GM18951 (cell line): ENCODE data around the gene PACRG.

Source experiments
- POLR2A ChIP-seq: IDR thresholded peaks from 4 replicates; pipeline ENCODE4 v1.6.1; 2011; ENCODE audit warnings: mild to moderate bottlenecking; ENCODE audit not compliant: insufficient read length, insufficient read depth; ENCODE audit errors: extremely low read depth
- in situ Hi-C: fragments of 300-500 bp; cut with MboI; formaldehyde crosslinking; loops from one replicate; pipeline ENCODE4 v1.12.0; 2022; ENCODE audit warnings: low sequenced_read_pairs, mixed read lengths, inconsistent platforms; ENCODE audit not compliant: unreplicated experiment

PACRG gene

DNA sequence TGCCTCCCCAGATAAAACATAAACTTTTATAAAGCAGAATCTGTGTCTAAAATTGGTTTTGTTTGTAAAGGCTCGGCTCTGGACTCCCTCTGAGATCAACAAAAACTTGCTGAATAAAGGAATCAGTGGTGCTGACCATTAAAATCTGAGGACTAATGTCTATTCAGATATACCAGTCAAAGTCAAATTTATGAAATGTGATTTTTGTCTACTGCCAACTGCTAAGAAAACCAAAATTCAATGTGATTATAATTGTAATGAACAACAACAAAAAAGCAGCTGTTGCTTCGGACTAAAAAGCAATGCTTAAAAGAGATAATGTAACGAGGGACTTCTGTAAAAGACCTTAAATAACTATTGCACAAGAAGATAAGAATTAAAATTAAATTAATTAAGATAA, 26.8 kb upstream of the PACRG start:
- in situ Hi-C loops, result no loop called here
- TF ChIP-seq POLR2A, result no peak

DNA sequence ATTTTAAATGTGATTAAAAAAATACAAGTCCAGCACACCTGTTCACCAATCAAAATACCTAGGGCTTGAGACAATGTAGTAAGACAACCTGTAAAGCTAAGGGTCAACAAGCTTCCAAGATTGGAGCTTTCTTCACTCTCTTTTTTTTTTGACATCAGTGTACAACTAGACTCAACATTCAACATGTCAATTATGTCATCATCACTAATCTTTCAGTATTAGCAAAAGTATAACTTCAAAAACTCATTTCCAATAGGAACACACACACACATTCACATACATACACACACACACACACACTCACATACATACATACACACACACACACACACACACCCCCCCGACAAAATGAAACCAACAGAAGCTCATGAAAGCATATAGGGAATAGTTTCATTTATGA, 26.2 kb upstream of the PACRG start:
- in situ Hi-C loops, result no loop called here
- no peak for TF ChIP-seq POLR2A

DNA sequence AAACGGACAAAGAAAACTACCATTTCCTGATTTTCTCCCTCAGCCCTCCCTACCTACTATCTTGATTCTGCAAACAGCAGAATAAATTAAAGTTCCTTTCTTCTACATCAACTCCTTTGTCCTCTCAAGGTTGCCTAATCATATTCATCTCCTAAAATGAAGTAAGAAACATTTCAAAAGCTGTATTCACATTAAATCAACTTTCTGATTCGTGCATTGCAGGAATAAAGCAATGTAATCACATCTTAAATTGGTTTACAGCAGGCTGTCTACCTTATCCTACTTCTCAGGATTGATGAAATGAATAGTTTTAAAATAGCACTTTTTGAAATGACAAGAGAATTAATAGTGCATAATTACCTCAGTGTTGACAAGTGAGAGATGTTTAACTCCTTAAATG, 25.3 kb upstream of the PACRG start:
- no peak for TF ChIP-seq POLR2A
- in situ Hi-C loops, result no loop called here

DNA sequence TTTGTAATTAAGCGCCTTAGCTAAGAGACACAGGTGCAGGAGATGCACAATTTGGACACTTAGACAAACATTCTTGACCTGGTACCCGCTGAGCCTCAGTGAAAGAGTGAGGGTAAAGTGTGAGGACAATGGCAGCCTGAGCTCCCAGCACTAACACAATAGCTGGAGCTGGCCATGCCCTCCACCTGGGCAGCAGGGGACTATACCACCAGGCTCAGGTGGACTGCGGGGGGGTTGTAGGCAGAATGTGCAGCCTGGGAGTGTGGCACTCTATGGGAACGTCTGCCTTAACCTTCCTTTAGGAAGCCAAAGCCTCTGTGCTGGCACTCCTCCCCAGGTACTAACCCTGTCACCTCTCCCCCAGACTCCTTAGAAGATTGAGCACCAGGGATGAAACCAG, 23.8 kb upstream of the PACRG start:
- no peak for TF ChIP-seq POLR2A
- in situ Hi-C loops, result no loop called here

DNA sequence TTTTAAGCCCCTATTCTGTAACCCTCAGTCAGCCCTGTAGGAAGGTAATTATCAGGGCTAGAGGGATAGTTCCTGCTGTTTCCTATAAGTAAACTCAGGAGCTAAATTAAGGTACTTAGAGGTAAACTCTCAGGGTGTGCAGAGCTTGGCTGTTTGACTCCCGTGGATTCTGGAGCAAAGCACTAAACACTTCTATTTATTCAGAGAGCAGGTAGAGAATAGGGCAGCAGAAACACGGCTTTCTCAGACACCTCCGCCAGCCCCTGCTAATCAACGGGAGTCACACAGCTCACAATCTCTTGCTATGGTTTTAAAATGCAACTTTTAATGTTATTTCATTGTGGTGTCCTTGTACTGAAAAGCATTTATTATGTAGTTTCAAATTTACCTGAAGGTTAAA, 22.0 kb upstream of the PACRG start:
- TF ChIP-seq POLR2A, result no peak

DNA sequence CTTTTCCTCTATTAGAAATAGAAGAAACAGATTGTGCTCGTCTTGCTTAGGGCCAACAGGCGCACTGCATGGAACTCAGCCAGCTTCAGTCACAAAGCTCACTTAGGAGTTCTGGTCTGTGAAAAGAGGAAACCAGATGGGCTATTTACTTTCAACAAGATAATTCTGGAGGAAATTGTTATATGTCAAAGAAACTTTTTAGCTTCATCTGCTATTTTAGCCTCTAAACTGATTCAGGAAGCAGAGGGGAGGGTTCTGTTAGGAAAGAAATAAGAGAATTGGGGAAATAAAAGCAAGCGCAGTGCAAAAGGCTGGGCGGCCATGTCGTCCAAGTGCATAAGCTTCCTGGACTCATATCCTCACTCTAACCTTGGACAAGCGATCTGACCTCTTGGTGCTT, 21.5 kb upstream of the PACRG start:
- no peak for TF ChIP-seq POLR2A
- in situ Hi-C loops, result no loop called here

More for the DNA sequence above, 22.0 kb upstream of the PACRG start:
- in situ Hi-C loops, result no loop called here

DNA sequence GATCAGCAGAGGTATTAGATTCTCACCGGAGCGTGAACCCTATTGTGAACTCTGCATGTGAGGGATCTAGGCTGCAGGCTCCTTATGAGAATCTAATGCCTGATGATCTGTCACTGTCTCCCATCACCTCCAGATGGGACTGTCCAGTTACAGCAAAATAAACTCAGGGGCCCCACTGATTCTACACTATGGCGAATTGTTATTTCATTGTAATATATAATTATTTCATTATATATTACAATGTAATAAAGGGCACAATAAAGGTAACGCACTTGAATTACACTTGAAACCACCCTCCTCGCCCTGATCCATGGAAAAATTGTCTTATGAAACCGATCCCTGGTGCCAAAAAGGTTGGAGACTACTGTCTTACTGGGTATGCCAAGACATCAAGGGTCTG, 18.8 kb upstream of the PACRG start:
- TF ChIP-seq POLR2A, result no peak
- in situ Hi-C loops, result no loop called here

DNA sequence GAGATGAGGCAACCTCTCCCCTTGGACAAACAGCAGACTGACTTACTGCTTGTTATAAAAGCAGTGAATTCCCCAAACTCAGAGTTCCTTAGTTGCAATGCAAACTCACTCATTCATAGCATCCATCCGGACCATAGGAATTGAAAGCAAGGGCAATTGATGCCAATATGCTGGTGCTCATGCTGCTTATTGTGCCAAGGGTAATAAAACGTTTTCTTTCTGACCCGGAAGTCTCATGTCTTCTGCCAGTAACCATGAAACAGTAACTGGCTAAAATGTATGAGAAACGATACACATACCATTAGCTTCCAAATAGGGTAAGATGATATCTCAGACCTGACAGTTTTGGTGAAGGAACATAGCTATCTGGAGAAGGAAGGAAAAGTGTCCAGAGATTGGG, 18.3 kb upstream of the PACRG start:
- no peak for TF ChIP-seq POLR2A
- in situ Hi-C loops, result no loop called here

DNA sequence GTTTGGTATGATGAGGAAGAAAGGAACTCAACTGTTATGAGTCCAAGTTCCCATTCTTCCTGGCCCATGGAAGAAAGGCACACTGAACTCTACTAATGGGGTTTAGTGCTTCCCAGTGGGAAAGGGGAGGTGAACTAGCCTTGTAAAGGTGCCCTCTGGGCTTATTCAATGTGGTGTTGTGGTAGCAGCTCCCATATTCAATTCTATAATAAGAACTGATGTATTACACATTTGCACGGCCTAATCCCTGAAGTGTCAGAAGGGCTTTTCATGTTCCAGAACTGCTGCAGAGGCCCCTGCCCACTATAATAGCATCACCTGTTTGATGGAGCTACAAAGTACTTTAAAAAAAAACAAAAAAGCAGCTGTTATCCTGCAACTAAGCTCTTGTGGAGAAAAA, 17.4 kb upstream of the PACRG start:
- in situ Hi-C loops, result no loop called here
- TF ChIP-seq POLR2A, result no peak

DNA sequence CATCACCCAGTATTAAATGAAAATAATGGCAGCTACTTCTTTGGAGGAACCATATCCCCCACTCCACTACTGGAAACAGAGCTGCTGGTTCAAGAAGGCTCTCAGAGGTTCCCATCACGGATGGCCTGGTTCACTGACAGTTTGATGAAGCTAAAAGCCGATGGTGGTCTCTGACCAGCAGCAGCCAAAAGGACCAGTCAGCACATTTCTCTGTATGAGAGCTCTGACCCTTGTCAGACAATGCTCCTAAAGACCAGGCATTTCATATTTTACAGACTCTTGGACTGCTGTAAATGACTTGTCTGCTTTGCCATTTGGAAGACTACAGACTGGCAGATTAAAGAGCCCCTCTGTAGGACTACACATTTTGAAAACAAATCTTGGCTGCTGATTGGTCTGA, 16.8 kb upstream of the PACRG start:
- no peak for TF ChIP-seq POLR2A
- in situ Hi-C loops, result no loop called here

DNA sequence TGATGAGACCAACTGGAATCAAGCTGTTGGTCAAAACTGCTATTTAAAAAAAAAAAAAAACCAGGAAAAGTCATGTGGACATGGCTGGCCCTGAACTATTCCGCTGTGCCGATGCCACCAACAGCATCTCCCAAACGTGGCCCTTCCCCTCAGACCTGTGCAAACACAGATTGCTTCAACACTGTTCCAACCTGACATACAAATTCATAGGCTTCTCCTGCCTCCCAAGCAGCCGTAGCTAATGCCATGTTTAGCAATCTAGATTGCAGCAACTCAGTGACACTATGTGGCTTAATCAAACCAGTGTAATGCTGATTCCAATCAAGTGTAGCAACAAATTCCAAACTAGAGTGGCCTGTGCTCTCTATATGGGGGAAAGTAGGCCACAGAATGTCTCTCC, 16.4 kb upstream of the PACRG start:
- no peak for TF ChIP-seq POLR2A
- in situ Hi-C loops, result no loop called here

DNA sequence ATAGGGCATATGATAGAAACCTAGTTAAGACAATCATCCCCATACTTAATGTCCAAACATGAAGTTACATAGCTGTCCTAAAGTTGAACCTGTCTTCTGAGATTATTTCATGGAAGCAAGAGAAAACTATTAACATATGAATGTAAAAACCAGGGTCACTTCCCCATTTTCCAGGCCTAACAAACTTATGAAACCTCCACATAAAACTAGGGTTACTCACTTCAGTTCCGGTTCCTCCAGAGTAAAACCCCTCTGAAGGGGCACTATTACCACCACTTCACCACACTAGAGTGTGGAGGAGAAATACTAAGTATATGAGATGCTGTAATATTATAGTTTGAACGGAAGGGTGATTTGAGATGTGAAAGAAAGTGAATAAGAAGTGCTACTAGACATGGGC, 15.1 kb upstream of the PACRG start:
- in situ Hi-C loops, result no loop called here
- no peak for TF ChIP-seq POLR2A

DNA sequence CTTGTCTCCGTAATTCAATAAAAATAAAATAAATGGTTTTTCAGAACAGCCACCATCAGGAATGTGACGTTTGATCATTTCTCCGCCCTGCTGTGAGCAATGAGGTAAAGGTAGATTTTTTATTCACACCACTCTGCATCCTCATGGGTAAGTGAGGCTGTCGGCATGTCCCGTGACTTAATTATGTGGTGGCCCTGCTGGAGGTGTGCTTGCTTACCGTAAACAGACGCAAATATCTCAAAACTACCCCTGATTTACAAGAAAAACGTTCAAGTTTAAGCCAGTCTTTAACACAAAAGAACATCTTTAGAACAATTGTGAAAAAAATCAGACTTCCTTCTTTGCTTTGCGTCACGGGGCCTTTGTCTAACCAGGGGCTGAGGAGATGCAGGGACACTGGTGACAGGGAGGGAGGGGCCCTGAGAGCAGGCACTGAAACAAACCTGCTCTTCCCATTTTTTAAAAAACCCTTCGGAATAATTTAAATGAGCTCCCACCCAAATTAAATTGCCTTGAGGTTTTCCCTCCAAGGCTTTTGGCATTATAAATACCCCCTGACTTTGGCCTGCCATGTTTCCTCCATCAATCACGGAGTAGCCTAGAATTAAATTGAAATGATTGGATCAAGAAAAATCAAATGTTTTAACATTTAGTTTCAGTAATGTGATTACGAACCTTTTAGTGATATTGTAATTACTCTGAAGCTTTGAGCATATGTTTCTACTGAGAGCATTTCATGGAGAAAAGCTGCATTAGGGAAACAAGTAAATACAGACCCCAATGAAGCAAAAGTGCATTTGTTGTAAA, 13.6 kb upstream of the PACRG start:
- TF ChIP-seq POLR2A, result no peak
- in situ Hi-C loops, result no loop called here

DNA sequence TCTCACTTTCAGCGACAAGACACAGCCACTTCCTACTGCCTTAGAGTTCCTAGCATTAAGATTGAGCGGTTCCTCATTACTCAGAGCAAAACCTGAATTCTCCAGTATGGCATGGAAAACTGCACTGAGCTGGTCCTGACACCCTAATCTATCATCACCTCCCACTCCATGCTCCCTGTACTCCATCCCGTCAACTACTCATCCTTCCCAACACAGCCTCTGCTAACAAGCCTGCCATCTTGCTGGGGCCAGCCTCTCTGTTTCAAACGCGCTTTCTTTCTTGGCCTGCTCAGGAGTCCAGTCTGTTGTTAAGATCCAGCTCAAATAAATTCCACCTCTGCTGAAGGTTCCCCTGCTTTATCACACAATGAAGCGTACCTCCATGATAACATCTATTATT, 12.2 kb upstream of the PACRG start:
- TF ChIP-seq POLR2A, result no peak
- in situ Hi-C loops, result no loop called here

DNA sequence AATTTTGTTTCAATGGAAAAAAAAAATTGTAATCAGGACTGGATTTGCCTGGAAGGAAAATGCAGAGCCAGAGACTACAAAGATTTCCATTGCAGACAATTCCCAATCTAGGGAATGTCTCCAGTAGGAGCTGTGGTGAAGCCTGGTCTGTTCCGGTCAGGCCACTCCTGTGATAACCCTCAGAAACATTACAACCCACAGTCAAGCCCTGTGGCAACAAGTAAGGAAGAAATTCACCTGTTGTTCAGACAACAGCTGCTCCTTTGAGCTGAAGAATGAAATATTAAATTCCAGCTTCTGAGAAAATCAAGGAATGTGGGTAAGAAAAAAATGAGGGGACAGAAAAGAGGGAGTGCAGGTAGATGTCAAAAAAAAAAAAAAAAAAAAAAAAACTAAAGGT, 8.2 kb upstream of the PACRG start:
- in situ Hi-C loops, result no loop called here
- no peak for TF ChIP-seq POLR2A
